GM21447 (cell line): ENCODE measurements around the gene DACT1.

Experiments
- ATAC-seq: cut with Tn5 transposase; IDR thresholded peaks from one replicate; pipeline ENCODE4 v1.9.1; 2021; ENCODE audit not compliant: unreplicated experiment

DACT1 gene

DNA sequence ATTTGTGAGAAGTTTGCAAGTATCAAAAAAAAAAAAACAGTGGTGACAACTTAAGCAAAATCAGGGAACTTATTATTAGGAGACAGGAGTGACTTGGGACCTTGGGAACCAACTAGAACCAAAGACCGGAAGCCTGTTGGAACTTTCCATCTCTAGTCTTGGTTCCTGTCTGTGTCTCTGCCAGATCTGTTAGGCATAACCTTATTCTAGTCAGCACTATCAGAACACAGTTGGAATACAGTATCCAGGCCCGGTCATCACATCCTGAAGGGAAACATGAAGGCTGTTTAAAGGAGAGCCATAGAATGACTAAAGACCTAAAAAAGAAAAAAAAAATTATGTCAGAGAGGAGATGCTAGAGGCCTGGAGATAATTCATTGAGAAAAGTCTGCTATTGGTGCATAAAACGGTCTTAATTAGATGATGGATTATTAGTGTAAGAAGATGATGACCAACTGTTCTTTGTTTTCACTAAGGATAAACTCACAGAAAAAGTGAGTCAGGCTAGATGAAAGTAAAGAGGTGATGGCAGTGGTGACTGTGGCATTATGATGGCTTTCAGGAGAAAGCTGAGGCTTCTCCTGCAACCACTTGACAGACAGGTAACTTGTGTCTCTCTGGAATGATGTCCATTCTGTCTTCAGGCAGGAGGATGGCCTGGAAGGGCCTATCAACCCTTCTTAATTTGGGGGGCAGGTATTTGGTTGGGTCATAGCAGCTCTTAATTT lies 28.2 kb downstream of the DACT1 start:
- ATAC-seq: no peak

GRCh38 chr14:58666737-58667136 lies 29.0 kb downstream of the DACT1 start:
- ATAC-seq: no peak

- ATAC-seq: no peak
Observed at GRCh38 chr14:58667900-58668299, 30.1 kb downstream of the DACT1 start.

- ATAC-seq: no peak
Observed at GRCh38 chr14:58668848-58669480, 31.2 kb downstream of the DACT1 start.

DNA sequence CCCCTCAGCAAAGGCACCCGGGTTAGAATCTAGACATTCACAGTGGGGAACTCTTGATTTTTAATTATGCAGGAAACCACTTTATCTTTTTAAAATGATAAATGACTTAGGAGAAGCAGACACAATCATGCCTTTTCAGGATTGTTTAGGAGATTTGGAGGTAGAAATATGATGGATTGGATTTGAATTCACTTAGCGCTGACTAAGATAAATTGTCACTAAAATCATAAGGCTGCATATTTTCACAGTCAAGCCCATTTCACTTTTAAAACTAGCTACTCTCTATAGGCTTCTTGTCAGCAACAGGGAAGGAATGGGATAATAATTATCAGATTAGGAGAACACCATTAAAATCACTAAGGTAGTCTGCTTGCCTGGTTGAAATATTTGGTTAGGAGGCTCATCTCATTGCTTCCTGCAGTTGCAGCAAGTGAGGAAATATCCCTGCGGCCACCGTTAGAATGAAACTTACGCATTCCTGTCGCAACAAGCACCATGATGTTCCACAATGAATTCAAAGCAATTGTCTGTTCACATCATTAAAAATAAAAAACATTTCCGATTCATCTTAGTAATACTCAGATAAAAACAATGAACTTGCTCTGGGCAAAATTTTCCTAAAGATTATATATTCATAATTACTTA lies 31.9 kb downstream of the DACT1 start:
- ATAC-seq: no peak

DNA sequence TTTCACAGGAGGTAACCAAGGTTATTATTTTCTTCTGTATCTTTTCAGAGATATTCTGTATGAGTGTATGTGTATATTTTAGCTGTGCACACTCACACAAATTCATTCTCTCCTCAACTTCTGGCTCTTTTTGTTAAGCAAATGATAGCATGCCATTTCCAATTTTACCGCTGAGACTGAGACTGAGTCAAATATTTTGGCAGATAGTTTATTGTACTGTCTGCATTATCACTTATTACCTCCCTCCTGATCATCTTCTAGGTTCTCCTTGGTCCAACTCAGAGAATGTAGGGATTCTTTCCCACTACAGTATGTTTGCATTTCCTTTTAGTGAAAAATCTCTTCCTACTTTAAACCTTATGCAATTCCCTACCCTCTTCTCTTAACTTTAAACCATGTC lies 33.3 kb downstream of the DACT1 start:
- no peak for ATAC-seq

- no peak for ATAC-seq
Observed at GRCh38 chr14:58671436-58671835, 33.7 kb downstream of the DACT1 start.

DNA sequence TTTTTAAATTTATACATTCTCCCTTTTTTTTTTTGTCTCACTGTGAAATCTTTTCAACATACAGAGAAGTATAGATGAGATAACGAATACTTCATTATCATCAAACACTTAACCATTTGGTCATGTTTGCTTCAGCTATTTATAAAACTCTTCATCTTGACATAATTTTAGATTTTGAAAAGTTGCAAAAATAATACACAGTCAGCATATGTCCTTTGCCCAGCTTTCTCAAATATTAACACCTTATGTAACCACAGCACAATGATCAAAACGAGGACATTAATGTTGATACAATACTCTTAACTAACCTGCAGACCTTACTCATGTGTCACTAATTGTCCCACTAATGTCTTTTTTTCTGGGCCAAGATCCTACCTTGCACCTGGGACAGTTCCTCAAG lies 36.0 kb downstream of the DACT1 start:
- no peak for ATAC-seq

DNA sequence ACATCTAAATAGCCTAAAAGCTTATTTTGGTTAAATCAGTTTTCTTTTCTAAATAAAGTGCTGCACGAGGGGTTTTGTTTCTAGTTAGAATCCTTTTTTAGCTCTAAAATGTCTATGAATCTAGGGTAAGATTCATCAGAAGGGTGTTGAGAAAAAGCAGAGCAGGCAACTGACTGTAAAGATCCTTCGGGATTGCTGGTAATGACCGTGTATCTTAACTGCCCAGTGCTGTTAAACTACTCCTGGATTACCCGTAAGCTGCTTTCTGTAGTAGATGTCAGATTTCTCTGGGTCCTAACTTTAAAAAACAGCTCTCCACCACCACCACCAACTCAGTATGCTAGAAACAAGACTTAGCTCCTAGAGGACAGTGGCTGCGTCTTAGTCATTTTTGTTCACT lies 39.2 kb downstream of the DACT1 start:
- no peak for ATAC-seq

- ATAC-seq: no peak
Observed at GRCh38 chr14:58677517-58677916, 39.8 kb downstream of the DACT1 start.

GRCh38 chr14:58677996-58678395 lies 40.2 kb downstream of the DACT1 start:
- ATAC-seq: no peak

DNA sequence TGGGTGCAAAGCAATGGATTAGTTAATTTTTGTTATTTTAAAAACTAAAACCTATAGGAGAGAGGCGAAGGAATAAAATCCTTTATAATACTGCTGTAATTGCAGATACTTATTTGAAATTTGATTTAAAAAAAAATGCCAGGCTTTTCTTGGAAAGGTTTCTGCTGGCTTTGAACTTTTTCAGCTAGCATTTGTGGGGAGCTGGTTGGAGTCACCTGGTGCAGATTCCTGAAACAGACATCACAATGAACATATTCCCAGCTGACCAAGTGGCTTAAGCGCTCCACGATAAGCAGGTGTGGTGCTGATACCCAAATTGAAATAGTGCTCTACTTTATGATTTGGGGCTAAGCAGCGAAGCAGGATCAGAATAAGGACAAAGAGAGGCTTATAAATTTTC lies 42.9 kb downstream of the DACT1 start:
- ATAC-seq: no peak

DNA sequence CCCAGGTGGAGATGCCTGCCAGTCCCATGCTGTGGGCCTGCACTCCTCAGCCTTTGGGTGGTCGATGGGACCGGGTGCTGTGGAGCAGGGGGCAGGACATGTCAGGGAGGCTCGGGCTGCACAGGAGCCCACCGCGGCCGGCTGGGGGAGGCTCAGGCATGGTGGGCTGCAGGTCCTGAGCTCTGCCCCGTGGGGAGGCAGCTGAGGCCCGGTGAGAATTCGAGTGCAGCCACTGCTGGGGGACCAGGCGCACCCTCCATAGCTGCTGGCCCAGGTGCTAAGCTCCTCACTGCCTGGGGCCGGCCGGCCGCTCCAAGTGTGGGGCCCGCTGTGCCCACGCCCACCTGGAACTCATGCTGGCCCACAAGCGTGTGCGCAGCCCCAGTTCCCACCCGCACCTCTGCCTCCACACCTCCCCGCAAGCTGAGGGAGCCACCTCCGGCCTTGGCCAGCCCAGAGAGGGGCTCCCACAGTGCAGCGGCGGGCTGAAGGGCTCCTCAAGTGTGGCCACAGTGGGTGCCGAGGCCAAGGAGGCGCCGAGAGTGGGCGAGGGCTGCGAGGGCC lies 49.6 kb downstream of the DACT1 start:
- no peak for ATAC-seq

DNA sequence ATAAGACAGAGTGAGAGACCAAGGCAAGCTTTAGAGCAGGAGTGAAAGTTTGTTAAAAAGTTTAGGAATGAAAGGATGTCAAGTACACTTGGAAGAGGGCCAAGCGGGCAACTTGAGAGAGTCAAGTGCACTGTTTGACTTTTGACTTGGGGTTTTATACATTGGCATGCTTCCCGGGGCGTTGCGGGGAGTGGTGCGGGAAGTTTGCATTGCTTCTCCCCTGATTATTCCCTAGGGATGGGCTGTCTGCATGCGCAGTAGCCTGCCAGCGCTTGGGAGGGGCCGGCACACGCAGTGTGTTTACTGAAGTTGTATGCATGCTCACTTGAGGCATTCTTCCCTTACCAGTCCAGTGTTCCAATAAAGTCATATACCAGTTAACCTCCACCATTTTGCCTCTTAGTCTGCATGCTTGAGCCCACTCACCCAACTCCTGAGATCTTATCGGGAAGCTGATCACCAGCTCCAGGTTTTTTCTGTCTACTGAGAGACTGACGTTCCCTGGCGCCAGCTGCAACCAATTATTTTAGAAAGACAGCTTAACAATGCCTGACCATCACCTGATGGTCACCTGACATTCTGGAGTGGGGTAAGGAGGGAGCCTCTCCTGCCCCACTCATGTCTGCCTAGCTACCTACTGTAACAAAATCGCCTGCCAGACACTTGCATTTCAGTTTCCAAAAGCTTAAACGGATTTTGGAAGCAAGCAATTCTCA lies 53.2 kb downstream of the DACT1 start:
- no peak for ATAC-seq

- ATAC-seq: no peak
Observed at GRCh38 chr14:58693048-58693447, 55.3 kb downstream of the DACT1 start.

DNA sequence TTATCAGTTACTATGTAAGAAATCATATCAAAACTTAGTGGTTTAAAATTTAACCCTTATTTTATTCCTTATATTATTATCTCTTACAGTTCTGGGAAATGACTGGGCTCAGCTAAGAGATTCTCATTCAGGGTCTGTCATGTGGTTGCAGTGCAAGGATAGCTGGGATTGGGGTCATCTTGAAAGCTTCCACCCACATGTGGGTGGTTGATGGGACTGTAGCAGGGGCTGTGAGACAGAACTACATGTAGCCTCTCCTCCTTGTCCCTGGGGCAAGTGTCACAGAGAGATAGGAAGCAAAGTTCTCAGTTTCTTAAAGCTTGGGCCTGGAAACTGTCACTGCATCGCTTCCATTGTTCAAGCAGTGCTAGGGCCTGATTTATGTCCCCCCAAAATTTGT lies 57.8 kb downstream of the DACT1 start:
- no peak for ATAC-seq

GRCh38 chr14:58697266-58697929 lies 59.6 kb downstream of the DACT1 start:
- ATAC-seq: no peak
